Right renal pelvis (tissue), 4 donors: ENCODE measurements around the gene CATSPER4. TPM values are rescaled to one million over a fixed set of nuclear protein-coding genes. Genes with fewer than 3 reads are reported as not detected.
"Not testable (repeated sequence)": the region's sequence is repeated elsewhere in the genome, so short reads cannot be mapped to it uniquely, and the experiment has no call there.

ENCODE experiments used
- DNase-seq, 4 donors: peaks; one replicate each; pipeline ENCODE4 v3.0.0-alpha.2; 2013; ENCODE audit warnings: low read depth in 4 of 4, low spot score in 3 of 4, missing footprints in 1 of 4
- polyA plus RNA-seq, 4 donors: library from polyadenylated mRNA; unstranded; fragments of 120-200 nt; gene quantifications; one replicate each; pipeline ENCODE4 v1.2.1, GENCODE V29; 2013; ENCODE audit not compliant: insufficient read length in 4 of 4

CATSPER4 gene
- polyA plus RNA-seq, 4 donors = 0.08 TPM; not detected in 3

DNA sequence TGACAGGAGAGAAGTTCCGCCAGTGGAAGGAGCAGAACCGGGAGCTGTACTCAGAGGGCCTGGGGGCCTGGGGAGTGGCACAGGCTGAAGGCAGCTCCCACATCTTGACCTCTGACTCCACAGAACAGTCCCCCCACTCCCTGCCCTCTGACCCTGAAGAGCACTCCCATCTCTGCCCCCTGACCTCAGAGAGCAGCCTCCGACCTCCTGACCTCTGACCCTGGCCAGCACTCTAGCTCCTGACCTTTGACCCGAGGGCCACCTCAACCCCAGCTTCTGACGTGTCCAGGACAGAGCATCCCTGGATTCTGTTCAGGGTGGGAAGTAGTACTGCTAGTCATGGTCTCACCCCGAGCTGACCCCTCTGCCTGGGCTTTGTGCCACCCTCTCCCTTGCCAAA lies 1.1 kb upstream of the CATSPER4 start:
- no peak for DNase-seq

DNA sequence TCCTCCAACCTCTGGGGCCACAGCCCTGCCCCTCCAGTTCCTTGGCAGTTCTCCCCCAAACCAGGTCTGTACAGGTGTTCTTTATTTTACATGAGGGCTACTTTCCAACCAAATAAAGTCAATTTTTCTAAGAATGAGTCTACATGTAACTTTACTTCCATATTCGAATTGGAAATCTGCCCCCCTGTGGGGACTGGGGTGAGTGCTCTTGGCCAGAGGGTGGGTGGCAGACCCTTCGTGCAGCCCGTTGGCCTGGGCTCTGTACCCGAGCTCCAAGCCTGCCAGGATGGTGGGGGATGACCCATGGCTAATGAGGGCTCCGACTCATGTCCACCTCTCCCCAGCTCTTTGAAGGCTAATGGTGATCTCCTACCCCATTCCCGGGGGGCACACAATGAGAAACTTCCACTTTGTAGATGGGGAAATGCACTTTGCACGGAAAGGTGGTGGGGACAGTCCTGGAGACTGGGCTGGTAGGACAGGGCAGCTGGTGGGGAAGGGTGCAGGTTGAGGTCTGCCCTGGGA lies 589 bp upstream of the CATSPER4 start:
- no peak for DNase-seq

- no peak for DNase-seq
These were observed 1.3 kb downstream of the CATSPER4 start for GRCh38 chr1:26191739-26192138.

- no peak for DNase-seq
These were observed 5.4 kb downstream of the CATSPER4 start for GRCh38 chr1:26195805-26196204.

DNA sequence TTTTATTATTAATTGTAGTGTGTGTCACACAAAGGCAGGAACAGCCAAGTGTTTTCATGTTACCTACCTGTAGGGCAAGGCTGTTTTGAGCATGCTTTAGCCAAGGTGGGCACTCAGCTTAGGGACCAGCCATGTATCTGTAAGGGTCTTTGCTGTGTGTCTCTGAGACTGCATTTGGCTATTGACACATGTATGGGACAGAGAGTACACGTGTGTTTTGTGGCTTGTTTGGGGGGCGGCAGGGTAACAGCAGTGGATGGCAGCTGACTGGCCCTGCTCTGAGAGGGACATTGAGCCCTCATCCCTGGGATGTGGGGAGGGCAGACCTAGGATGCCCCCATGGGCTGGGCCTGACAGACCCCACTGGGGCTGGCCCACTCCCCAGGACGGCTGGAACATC lies 6.9 kb downstream of the CATSPER4 start:
- DNase-seq = no peak

- no peak for DNase-seq
These were observed 7.4 kb downstream of the CATSPER4 start for GRCh38 chr1:26197813-26198212.

GRCh38 chr1:26200413-26200812 lies 10.0 kb downstream of the CATSPER4 start:
- DNase-seq = no peak

DNA sequence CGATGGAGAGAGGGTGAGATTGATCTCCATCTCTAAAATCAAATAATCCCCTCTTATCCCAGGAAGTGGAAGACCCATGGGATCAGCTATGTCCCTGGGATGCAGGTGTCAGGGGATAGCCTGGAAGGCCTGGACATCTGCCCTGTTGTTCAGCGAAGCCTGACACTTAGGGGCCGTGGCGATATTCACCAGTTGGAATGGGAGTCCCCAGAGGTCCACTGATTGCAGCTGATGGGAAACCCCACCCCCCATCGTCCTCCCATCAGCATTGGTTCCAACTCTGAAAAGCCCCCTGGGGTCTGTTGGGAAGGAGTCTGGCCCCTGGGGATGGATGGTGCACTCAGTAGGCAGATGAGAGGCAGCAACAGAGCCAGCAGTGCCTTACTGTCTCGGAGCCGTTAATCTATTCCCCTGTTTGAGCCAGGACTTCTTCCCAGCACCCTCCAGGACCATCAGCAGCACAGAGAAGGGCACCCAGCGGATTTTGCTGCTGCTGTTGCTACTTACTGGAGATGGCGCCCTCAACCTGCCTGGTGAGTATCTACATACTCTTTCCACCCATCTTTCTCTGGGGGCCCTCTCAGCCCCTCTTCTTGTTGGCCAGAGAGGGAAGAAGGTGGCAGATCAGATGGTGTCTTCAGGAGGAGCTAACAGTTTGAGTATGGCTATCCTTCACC lies 13.4 kb downstream of the CATSPER4 start:
- no peak for DNase-seq

- no peak for DNase-seq
These were observed 19.9 kb downstream of the CATSPER4 start for GRCh38 chr1:26210147-26210870.

DNA sequence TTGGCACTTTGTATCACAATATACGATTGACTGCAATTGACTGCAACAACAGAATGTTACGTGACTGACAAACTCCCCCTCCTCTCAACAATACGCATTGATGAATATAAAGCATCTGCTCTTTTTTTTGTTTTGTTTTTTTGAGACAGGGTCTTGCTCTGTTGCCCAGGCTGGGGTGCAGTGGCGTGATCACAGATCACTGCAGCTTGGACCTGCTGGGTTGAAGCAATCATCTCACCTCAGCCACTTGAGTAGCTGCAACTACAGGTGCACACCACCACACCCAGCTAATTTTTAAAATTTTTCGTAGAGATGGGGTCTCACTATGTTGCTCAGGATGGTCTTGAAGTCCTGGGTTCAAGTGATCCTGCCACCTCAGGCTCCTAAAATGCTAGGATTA lies 22.3 kb downstream of the CATSPER4 start:
- no peak for DNase-seq

- DNase-seq = no peak
These were observed 23.0 kb downstream of the CATSPER4 start for GRCh38 chr1:26213335-26213905.

DNA sequence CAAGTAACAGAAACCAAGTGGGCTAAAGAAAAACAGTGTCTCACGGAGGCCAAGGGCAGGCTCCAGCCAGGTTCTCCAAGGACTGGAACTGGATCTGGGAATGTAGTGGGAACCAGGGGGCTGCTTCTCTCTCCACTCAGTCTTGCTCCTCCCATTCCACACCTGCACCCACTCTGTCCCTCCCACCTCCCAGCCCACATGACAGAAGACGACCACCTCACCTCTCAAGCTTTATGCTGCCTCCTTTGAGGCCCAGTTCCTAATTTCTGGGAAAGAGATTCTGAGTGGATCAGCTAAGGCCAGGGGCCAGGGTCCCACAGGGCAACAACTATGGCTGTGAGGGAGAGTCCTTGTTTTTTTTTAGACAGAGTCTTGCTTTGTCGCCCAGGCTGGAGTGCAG lies 24.8 kb downstream of the CATSPER4 start:
- DNase-seq = no peak

GRCh38 chr1:26218906-26219494 lies 28.6 kb downstream of the CATSPER4 start:
- DNase-seq = no peak

DNA sequence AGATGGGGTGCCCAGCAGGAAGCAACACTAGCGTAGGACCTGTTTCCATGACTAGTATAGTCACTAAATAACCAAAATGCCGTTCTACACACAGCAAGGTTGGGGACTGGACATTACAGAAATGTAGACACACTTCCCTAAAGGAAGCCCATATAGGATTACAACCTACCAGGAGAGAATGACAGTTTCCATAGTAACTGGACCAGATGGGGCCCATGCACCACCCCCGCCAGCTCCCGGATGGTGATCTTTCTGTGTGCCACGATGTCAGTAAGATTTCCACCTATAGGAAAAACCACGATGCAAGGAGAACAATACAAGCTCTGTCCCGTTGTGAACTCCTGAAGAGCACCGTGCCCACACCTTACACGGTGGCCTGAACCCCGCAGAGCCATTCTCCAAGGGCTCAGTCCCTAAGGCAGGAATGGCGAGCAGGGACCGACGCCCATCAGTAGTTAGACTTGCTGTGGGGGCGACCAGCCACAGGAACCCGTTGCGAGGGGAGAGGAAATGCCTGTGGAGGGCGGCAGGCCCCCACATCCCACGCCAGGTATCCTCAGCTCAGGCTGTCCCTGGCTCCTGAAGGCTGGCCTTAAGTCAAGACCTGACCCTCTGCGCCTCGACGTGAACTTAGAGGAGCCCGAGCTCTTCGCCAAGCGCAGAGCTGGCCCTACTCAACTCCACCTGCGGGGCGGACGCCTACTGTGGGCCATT lies 30.0 kb downstream of the CATSPER4 start:
- DNase-seq = no peak

GRCh38 chr1:26221094-26221493 lies 30.7 kb downstream of the CATSPER4 start:
- no peak for DNase-seq

GRCh38 chr1:26224606-26225005 lies 34.2 kb downstream of the CATSPER4 start:
- DNase-seq = no peak

DNA sequence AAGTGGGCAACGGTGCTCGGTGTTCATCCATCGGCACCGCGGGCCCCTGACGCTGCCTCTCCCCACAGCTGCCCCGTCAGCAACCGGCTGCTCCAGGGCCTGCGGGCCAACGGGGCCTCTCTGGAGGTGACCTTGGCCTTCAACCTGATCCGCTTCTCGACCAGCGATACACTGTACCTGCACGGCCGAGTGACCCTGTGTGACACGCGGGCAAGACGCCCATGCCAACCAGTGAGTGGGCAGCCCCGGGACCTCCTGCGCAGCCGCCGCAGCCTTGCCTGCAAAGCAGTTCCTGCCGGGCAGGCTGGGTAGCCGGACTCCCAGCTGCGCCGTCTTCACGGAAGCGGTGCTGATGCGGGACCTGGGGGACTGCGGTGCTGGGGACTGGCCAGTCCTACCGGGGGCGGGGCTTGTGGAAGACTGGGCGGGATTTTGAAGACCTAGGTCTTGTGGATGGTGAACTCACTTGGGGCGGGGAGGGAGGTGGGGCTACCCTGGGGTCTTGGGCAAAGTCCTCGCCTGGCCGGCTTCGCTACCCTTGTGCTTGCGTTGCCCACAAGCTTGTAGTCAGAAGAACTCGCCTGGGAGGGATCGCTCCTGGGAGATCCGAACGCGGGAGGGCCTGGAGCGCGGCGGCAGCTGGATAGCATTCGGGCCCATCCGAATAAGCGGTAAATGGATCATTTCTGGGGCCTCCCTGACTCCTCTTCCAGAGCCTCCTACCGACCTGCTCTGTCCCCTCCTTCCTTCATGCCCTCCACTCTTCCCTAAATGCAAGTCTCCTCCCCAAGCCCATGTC lies 34.8 kb downstream of the CATSPER4 start:
- DNase-seq = peak in 2 of 4 donors; percentile 40 to 47

DNA sequence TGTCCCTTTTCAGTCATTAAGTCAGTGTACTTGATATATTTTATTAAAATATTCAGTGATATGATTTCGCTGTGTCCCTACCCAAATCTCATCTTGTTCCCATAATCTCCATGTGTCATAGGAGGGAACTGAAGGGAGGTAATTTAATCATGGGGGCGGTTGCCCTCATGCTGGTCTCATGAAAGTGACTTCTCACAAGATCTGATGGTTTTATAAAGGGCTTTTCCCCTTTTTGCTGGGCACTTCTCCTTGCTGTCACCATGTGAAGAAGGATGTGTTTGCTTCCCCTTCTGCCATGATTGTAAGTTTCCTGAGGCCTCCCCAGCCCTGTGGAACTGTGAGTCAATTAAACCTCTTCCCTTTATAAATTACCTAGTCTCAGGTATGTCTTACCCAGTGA lies 40.3 kb downstream of the CATSPER4 start:
- DNase-seq = not testable (repeated sequence)

- peak; percentile 92 to 98 (median 94) for DNase-seq
These were observed 43.7 kb downstream of the CATSPER4 start, which contains the start of gene CEP85 for GRCh38 chr1:26233903-26234643. Gene CEP85 (plus strand): TSS chr1:26234200. CDS start chr1:26239784, 5,584 bp downstream.
